Activated CD4-positive, CD25-positive, alpha-beta regulatory T cell treated with anti-CD3 and anti-CD28 coated beads, Interleukin-2, amount 50 U/mL, for 16 hours (primary cell): ENCODE measurements around the gene RAD51.
"Not testable (repeated sequence)": the region's sequence is repeated elsewhere in the genome, so short reads cannot be mapped to it uniquely, and the experiment has no call there.

ENCODE experiments used
- DNase-seq: peaks from one replicate; pipeline ENCODE4 v3.0.0-alpha.2; 2020; ENCODE audit warnings: low read depth, low spot score

RAD51 gene

DNA sequence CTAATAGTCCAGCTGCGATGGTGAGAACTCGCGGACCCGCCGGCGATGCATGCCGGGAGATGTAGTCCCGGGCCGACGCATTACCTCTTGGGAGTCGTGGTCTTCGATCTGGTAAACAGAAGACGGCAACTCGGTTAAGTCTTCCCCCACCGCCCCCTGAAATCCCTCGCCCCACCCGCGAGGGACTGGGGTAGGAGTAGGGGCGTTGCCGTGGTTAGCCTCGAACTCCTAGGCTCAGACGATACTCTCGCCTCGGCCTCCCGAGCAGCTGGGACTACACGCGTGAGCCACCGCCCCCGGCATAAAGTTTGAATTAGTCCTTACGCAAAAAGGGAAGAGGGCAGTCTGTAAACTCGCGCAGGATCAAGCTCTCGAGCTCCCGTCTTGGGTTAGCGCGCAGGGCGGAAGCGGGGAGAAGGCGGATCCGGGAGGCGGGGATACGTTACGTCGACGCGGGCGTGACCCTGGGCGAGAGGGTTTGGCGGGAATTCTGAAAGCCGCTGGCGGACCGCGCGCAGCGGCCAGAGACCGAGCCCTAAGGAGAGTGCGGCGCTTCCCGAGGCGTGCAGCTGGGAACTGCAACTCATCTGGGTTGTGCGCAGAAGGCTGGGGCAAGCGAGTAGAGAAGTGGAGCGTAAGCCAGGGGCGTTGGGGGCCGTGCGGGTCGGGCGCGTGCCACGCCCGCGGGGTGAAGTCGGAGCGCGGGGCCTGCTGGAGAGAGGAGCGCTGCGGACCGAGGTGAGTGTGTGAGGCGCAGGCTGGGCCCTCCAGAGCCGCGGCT is at the start of gene RAD51:
Gene RAD51, plus strand, starts transcription at position 487 of the 781 bp plus-strand sequence. CDS start 3,585 bp downstream, outside the sequence.
- DNase-seq: peak; percentile 85

DNA sequence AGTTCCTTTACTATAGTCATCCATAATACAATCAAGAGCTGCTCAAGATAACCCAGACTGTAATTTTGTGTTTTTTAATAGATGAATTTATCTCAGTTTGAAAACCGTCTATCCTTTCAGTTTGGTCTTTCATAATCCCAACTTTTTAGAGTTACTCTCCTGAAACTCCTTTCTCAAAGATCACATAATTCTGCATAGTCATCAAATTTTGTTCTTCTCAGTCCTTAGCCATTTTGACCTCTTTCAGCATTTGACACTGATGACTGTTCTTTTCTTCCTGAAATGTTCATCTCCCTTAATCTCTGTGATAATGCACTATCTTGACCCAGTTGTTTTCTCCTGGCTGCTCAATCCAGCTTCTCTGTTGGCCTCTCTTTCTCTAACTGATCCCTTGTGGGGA is 47.5 kb upstream of the RAD51 start:
- no peak for DNase-seq

- no peak for DNase-seq
These were observed 44.5 kb upstream of the RAD51 start for GRCh38 chr15:40650479-40650878.

- no peak for DNase-seq
These were observed 34.3 kb upstream of the RAD51 start for GRCh38 chr15:40660686-40661085.

DNA sequence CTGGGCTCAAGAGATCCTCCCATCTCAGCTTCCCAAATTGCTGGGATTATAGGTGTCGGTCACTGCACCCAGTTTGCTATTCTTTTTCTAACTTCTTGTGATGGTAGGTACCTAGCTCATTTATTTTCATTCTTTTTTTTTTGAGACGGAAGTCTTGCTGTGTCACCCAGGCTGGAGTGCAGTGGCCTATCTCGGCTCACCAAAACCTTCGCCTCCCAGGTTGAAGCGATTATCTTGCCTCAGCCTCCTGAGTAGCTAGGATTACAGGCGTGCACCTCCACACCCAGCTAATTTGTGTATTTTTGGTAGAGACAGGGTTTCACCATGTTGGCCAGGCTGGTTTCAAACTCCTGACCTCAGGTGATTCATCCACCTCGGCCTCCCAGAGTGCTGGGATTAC is 30.1 kb upstream of the RAD51 start:
- no peak for DNase-seq

DNA sequence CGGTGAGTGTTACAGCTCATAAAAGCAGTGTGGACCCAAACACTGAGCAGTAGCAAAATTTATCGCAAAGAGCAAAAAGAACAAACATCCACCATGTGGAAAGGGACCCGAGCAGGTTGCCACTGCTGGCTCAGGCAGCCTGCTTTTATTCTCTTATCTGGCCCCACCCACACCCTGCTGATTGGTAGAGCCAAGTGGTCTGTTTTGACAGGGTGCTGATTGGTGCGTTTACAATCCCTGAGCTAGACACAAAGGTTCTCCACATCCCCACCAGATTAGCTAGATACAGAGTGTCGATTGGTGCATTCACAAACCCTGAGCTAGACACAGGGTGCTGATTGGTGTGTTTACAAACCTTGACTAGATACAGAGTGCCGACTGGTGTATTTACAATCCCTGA is 18.7 kb upstream of the RAD51 start:
- not testable (repeated sequence) for DNase-seq

DNA sequence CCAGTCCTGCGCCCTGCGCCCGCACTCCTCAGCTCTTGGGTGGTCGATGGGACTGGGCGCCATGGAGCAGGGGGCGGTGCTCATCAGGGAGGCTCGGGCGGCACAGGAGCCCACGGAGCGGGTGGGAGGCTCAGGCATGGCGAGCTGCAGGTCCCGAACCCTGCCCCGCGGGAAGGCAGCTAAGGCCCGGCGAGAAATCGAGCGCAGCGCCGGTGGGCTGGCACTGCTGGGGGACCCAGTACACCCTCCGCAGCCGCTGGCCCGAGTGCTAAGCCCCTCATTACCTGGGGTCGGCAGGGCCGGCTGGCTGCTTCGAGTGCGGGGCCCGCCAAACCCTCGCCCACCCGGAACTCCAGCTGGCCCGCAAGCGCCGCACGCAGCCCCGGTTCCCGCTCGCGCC is 18.1 kb upstream of the RAD51 start:
- DNase-seq: not testable (repeated sequence)

- DNase-seq: no peak
These were observed 14.8 kb upstream of the RAD51 start for GRCh38 chr15:40680151-40680550.

GRCh38 chr15:40680959-40681358 is 14.0 kb upstream of the RAD51 start:
- not testable (repeated sequence) for DNase-seq

DNA sequence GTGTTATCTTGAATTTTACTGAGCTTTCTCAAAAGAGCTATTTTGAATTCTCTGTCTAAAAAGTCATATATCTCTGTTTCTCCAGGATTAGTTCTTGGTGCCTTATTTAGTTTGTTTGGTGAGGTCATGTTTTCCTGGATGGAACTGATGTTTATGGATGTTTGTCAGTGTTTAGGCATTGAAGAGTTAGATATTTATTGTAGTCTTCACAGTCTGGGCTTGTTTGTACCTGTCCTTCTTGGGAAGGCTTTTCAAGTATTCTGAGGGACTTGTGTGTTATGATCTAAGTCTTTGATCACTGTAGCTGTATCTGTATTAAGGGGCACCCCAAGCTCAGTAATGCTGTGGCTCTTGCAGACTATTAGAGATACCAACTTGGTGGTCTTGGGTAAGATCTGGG is 10.6 kb upstream of the RAD51 start:
- no peak for DNase-seq

- no peak for DNase-seq
These were observed 9.6 kb upstream of the RAD51 start for GRCh38 chr15:40685376-40685775.

DNA sequence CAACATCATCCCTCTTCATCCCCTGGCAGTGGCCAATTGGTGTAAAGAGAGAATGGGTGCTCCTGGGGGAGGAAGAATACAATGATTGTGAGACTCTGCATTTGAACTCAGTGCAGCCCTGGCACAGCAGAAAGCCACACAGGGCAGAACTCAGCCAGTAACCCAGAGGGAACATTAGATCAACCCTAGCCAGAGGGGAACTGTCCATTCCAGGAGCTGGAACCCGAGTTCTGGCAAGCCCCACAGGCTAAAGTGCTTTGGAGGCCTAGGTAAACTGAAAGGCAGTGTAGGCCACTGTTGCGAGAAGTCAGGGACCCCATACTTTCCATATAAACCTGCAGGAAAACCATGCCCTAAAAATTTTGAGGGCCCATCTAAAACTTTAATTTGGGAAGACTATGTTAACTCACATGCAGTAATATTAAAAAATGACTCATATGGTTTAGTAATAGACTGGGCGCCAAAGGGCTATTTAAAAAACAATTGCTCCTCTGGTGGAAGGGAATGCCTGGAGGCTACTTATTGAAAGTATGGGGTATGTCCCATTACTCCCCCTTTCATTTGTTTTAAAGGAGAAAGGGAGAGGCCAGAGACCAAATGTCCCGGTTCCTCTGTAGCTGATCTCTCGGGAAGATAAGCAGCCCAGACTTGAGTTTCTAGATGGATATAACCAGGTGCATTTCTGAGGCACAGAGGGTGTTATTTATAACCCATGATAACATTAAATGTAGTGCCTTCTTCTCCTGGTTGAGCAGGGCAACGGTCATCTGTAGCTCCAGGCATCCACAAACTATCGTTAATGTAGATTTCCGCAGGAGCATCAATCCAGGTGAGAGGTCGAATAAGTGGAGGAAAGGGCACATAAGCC is 5.8 kb upstream of the RAD51 start:
- no peak for DNase-seq

- DNase-seq: no peak
These were observed 3.2 kb upstream of the RAD51 start for GRCh38 chr15:40691737-40692136.

GRCh38 chr15:40693904-40694687 is 878 bp upstream of the RAD51 start:
- no peak for DNase-seq

- no peak for DNase-seq
These were observed 506 bp downstream of the RAD51 start for GRCh38 chr15:40695469-40695890.

- no peak for DNase-seq
These were observed 1.3 kb downstream of the RAD51 start for GRCh38 chr15:40696228-40696627.

DNA sequence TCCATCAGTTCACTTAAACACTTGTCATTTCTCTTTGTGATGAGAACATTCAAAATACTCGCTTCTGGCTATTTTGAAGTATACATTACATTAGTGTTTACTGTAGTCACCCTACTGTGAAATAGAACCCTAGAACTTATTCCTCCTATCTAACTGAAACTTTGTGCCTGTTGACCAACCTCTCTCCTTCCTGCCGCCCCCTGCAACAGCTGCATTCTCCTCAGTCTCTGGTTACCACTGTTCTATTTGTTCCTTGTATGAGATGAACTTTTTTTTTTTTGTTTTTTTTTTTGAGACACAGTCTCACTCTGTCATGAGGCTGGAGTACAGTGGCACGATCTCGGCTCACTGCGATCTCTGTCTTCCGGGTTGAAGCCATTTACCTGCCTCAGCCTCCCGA is 2.9 kb downstream of the RAD51 start:
- DNase-seq: no peak

DNA sequence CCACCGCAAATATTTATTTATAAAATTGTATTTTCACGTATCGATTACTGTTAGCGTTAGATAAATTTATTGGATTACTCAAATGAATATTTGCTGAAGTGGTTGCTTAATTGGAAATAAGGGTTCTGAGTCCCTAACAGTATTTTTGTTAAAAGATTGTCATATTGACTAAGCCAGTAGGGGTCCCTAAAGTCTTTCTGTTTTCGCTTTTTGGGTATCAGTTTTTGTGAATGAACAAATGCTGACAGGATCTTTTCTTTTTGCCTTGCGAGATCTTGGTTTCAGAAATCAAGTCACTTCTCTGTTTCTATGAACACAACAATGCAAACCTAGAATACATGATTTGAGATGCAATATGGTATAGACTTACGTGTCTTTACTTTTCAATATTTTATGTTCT is 7.1 kb downstream of the RAD51 start:
- no peak for DNase-seq

DNA sequence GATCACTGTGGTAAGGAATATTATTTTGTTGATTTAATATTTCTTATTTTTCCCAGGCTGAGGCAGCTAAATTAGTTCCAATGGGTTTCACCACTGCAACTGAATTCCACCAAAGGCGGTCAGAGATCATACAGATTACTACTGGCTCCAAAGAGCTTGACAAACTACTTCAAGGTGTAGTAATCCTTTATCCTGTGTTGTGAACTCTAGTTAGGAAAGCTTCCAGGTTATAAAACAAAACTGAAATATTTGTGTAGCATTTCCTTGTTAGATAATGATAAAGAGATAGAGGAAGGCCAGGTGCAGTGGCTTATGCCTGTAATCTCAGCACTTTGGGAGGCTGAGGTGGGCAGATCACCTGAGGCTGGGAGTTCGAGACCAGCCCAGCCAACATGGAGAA is 11.1 kb downstream of the RAD51 start:
- DNase-seq: no peak

DNA sequence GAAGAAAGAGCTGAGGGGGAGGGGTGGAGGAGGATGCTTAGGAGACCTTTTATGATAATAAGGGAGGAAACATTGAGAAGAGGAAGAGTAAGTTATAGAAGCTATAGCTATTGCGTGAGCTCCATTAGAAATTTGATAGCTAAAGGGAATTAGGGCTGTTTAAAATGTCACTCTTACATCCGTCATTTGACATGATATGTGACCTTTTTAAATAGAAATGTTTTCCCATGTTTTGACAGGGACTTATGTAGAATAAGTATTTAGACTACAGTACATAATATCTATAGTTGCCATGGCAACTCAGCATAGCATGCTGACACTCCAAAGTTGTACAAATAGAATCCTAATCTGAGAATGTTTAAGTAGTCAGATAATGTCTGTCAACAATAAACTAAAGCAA is 19.2 kb downstream of the RAD51 start:
- no peak for DNase-seq

GRCh38 chr15:40716165-40716564 is 21.2 kb downstream of the RAD51 start:
- DNase-seq: no peak

DNA sequence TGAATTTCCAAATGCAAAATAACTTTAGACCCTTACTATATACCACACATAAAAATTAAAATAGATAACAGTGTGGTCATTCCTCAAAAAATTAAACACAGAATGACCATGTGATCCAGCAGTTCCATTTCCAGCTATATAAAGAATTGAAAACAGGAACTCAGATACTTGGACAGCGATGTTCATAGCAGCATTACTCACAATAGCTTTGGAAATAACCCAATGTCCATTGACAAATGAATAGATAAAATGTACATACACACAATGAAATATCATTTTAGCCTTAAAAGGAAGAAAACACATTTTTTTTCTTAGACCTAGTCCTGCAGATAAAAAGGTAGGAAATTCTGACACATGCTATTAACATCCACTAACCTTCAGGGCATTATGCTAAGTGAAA is 26.7 kb downstream of the RAD51 start:
- no peak for DNase-seq
